ENCODE results near the gene PIK3AP1.
"Not testable (repeated sequence)": the region's sequence is repeated elsewhere in the genome, so short reads cannot be mapped to it uniquely, and the experiment has no call there.

GRCh38 chr10:96698305-96698704 lies 22.0 kb downstream of the PIK3AP1 start:
- TF ChIP-seq CTCF, POLR2A (IDR thresholded peaks at IDR 0.05): not testable (repeated sequence)

Measured in right lobe of liver (tissue), 4 donors.